HepG2 (cell line): Measurements from ENCODE around the gene CIAO3. TPM values are rescaled to one million over a fixed set of nuclear protein-coding genes. Genes with fewer than 3 reads are reported as not detected.

ENCODE experiments used
- DMAP1 ChIP-seq: IDR thresholded peaks from 2 replicates; pipeline ENCODE4 v1.6.1; 2016
- HNRNPL ChIP-seq: fragments of 200-400 bp; formaldehyde crosslinking; IDR thresholded peaks from 2 replicates; pipeline ENCODE4 v1.6.1; 2017; ENCODE audit warnings: mild to moderate bottlenecking, low read depth, low read length
- RXRB ChIP-seq: IDR thresholded peaks from 2 replicates; pipeline ENCODE4 v1.6.1; 2016; ENCODE audit warnings: borderline replicate concordance, missing genetic modification reagents, missing compliant biosample characterization
- SRF ChIP-seq: IDR thresholded peaks from 2 replicates; pipeline ENCODE4 v1.6.1; 2011; ENCODE audit warnings: mild to moderate bottlenecking, low read depth, low read length, moderate library complexity
- U2AF1 ChIP-seq: fragments of 200-400 bp; formaldehyde crosslinking; optimal IDR thresholded peaks from 2 replicates; pipeline ENCODE3; 2017; ENCODE audit warnings: mild to moderate bottlenecking, low read depth, low read length
- ZBTB7B ChIP-seq: sonication (generic); formaldehyde crosslinking; IDR thresholded peaks from 2 replicates; pipeline ENCODE4 v1.4.0; 2020; ENCODE audit warnings: missing genetic modification reagents
- ZNF724P ChIP-seq: sonication (generic); formaldehyde crosslinking; IDR thresholded peaks from 2 replicates; pipeline ENCODE4 v1.8.0; 2022; ENCODE audit warnings: missing genetic modification reagents, borderline replicate concordance
- polyA plus RNA-seq, 8 experiments: library from polyadenylated mRNA; depleted of rRNA in 3 of 8; stranded (reverse) in 7 of 8; unstranded in 1 of 8; fragments of >200 nt; fragmentation: Illumina TruSeq in 4 of 8; extraction: Trizol in 4 of 8; gene quantifications; 2 replicates each; pipeline versions ENCODE4 v1.2.1 to v1.2.3, GENCODE V29; 2011 to 2016; ENCODE audit warnings: low read depth in 4 of 8, missing spikeins in 1 of 8, mixed read lengths in 1 of 8; ENCODE audit not compliant: insufficient read depth in 1 of 8
- total RNA-seq, 5 experiments: library from RNA; depleted of rRNA; stranded (reverse); fragments of >200 nt; fragmentation: Illumina TruSeq; extraction: Trizol; gene quantifications; 2 replicates each; pipeline ENCODE4 v1.2.3, GENCODE V29; 2016; ENCODE audit warnings: low read depth in 1 of 5
- TF ChIP-seq, protein P1 (sequence below): sonication (generic); formaldehyde crosslinking; IDR thresholded peaks from 2 replicates; pipeline ENCODE4 v1.9.0; 2022; ENCODE audit warnings: missing genetic modification reagents, mild to moderate bottlenecking, borderline replicate concordance
- TF ChIP-seq, protein P2 (sequence below): IDR thresholded peaks from 2 replicates; pipeline ENCODE4 v1.6.1; 2016; ENCODE audit warnings: missing genetic modification reagents, missing compliant biosample characterization
- TF ChIP-seq, protein P3 (sequence below), 2 experiments: sonication (generic) in 1 of 2; formaldehyde crosslinking in 1 of 2; IDR thresholded peaks; 2 replicates each; pipeline versions ENCODE4 v1.4.0 to v1.6.1; 2018 to 2020; ENCODE audit warnings: missing genetic modification reagents in 2 of 2, borderline replicate concordance in 1 of 2, low read depth in 1 of 2, mild to moderate bottlenecking in 1 of 2, missing biosample characterization in 1 of 2
- TF ChIP-seq, protein P4 (sequence below): IDR thresholded peaks from 2 replicates; pipeline ENCODE4 v1.4.0; 2020; ENCODE audit warnings: mild to moderate bottlenecking, missing genetic modification reagents
- TF ChIP-seq, protein P5 (sequence below): sonication (generic); formaldehyde crosslinking; IDR thresholded peaks from 2 replicates; pipeline ENCODE4 v1.4.0; 2020; ENCODE audit warnings: missing genetic modification reagents
- TF ChIP-seq, protein P6 (sequence below): sonication (generic); formaldehyde crosslinking; IDR thresholded peaks from 2 replicates; pipeline ENCODE4; 2020; ENCODE audit warnings: missing genetic modification reagents, mild to moderate bottlenecking, borderline replicate concordance

Gene CIAO3
- total and polyA plus RNA-seq, 2 of the 13 experiments (the other 11 are each of a cell fraction or from before 2014, with no cell fraction given) = 21.7 to 25.0 TPM

DNA sequence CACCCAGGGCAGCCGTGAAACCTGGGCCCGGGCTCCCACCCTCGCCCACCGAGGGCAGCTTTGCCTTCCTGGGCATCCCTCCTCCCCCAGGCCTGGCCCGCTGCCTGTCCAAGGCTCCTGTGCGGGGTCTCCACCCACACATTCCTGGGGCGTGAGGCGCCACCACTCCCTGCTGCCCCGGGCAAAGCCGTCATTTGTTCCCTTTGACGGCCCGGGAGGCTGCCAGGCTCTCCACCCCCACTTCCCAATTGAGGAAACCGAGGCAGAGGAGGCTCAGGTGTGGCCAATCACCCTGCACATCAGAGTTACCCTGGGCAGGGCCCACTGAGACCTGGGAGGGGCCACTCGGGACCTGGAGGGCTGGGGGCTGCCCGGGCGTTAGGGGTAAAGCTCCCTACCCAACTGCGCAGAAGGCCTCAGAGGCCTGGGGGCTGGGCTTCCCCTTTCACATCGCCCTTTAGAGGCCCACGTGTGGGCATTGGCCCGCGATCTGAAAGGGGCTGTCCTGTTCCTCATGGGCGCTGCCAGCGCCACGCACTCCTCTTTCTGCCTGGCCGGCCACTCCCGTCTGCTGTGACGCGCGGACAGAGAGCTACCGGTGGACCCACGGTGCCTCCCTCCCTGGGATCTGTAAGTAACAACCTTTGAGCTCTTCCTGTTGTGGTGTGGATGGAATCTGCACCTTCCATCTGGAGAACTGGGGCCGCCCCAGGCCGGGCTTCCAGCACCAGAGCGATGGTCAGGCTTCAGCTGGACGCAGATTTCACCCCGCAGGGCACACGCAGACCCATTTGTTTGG lies 19.9 kb upstream of the CIAO3 start, which contains the start of gene MSLN (continued):
- TF ChIP-seq, protein P1, sequence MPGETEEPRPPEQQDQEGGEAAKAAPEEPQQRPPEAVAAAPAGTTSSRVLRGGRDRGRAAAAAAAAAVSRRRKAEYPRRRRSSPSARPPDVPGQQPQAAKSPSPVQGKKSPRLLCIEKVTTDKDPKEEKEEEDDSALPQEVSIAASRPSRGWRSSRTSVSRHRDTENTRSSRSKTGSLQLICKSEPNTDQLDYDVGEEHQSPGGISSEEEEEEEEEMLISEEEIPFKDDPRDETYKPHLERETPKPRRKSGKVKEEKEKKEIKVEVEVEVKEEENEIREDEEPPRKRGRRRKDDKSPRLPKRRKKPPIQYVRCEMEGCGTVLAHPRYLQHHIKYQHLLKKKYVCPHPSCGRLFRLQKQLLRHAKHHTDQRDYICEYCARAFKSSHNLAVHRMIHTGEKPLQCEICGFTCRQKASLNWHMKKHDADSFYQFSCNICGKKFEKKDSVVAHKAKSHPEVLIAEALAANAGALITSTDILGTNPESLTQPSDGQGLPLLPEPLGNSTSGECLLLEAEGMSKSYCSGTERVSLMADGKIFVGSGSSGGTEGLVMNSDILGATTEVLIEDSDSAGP = peak; percentile 49; the same call in 1 of the 2 replicates
- TF ChIP-seq RXRB (CRISPR knock-in tag) = no peak
- no peak for TF ChIP-seq U2AF1
- peak; percentile 37 for TF ChIP-seq ZBTB7B (CRISPR knock-in tag)
- TF ChIP-seq SRF = no peak
- TF ChIP-seq, protein P2, sequence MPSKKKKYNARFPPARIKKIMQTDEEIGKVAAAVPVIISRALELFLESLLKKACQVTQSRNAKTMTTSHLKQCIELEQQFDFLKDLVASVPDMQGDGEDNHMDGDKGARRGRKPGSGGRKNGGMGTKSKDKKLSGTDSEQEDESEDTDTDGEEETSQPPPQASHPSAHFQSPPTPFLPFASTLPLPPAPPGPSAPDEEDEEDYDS (CRISPR knock-in tag) = 0 out of 2 replicates have a peak, but pooled peaks have one; percentile 12
- TF ChIP-seq, protein P3, sequence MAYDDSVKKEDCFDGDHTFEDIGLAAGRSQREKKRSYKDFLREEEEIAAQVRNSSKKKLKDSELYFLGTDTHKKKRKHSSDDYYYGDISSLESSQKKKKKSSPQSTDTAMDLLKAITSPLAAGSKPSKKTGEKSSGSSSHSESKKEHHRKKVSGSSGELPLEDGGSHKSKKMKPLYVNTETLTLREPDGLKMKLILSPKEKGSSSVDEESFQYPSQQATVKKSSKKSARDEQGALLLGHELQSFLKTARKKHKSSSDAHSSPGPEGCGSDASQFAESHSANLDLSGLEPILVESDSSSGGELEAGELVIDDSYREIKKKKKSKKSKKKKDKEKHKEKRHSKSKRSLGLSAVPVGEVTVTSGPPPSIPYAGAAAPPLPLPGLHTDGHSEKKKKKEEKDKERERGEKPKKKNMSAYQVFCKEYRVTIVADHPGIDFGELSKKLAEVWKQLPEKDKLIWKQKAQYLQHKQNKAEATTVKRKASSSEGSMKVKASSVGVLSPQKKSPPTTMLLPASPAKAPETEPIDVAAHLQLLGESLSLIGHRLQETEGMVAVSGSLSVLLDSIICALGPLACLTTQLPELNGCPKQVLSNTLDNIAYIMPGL (CRISPR knock-in tag; IDR thresholded peaks at IDR 0.05; ENCODE audit: borderline replicate concordance in 1 of 2, low read depth in 1 of 2) = peak in 1 of 2 experiments; percentile 40; a peak in 1 of 4 replicates
- TF ChIP-seq, protein P4, sequence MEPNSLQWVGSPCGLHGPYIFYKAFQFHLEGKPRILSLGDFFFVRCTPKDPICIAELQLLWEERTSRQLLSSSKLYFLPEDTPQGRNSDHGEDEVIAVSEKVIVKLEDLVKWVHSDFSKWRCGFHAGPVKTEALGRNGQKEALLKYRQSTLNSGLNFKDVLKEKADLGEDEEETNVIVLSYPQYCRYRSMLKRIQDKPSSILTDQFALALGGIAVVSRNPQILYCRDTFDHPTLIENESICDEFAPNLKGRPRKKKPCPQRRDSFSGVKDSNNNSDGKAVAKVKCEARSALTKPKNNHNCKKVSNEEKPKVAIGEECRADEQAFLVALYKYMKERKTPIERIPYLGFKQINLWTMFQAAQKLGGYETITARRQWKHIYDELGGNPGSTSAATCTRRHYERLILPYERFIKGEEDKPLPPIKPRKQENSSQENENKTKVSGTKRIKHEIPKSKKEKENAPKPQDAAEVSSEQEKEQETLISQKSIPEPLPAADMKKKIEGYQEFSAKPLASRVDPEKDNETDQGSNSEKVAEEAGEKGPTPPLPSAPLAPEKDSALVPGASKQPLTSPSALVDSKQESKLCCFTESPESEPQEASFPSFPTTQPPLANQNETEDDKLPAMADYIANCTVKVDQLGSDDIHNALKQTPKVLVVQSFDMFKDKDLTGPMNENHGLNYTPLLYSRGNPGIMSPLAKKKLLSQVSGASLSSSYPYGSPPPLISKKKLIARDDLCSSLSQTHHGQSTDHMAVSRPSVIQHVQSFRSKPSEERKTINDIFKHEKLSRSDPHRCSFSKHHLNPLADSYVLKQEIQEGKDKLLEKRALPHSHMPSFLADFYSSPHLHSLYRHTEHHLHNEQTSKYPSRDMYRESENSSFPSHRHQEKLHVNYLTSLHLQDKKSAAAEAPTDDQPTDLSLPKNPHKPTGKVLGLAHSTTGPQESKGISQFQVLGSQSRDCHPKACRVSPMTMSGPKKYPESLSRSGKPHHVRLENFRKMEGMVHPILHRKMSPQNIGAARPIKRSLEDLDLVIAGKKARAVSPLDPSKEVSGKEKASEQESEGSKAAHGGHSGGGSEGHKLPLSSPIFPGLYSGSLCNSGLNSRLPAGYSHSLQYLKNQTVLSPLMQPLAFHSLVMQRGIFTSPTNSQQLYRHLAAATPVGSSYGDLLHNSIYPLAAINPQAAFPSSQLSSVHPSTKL (CRISPR knock-in tag) = 0 out of 2 replicates have a peak, but pooled peaks have one; percentile 14
- no peak for TF ChIP-seq DMAP1 (CRISPR knock-in tag)
- TF ChIP-seq, protein P5, sequence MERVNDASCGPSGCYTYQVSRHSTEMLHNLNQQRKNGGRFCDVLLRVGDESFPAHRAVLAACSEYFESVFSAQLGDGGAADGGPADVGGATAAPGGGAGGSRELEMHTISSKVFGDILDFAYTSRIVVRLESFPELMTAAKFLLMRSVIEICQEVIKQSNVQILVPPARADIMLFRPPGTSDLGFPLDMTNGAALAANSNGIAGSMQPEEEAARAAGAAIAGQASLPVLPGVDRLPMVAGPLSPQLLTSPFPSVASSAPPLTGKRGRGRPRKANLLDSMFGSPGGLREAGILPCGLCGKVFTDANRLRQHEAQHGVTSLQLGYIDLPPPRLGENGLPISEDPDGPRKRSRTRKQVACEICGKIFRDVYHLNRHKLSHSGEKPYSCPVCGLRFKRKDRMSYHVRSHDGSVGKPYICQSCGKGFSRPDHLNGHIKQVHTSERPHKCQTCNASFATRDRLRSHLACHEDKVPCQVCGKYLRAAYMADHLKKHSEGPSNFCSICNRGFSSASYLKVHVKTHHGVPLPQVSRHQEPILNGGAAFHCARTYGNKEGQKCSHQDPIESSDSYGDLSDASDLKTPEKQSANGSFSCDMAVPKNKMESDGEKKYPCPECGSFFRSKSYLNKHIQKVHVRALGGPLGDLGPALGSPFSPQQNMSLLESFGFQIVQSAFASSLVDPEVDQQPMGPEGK (CRISPR knock-in tag) = peak; percentile 38
- peak; percentile 63; the same call in 1 of the 2 replicates for TF ChIP-seq HNRNPL
- no peak for TF ChIP-seq ZNF724P (CRISPR knock-in tag)
- TF ChIP-seq, protein P6, sequence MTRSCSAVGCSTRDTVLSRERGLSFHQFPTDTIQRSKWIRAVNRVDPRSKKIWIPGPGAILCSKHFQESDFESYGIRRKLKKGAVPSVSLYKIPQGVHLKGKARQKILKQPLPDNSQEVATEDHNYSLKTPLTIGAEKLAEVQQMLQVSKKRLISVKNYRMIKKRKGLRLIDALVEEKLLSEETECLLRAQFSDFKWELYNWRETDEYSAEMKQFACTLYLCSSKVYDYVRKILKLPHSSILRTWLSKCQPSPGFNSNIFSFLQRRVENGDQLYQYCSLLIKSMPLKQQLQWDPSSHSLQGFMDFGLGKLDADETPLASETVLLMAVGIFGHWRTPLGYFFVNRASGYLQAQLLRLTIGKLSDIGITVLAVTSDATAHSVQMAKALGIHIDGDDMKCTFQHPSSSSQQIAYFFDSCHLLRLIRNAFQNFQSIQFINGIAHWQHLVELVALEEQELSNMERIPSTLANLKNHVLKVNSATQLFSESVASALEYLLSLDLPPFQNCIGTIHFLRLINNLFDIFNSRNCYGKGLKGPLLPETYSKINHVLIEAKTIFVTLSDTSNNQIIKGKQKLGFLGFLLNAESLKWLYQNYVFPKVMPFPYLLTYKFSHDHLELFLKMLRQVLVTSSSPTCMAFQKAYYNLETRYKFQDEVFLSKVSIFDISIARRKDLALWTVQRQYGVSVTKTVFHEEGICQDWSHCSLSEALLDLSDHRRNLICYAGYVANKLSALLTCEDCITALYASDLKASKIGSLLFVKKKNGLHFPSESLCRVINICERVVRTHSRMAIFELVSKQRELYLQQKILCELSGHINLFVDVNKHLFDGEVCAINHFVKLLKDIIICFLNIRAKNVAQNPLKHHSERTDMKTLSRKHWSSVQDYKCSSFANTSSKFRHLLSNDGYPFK (CRISPR knock-in tag) = peak; percentile 53
